AG04450 (cell line): ENCODE data around the gene PTPRZ1. TPM values are rescaled to one million over a fixed set of nuclear protein-coding genes. Genes with fewer than 3 reads are reported as not detected.

Experiments
- CTCF ChIA-PET: fragments of 300-600, 350-600 bp; formaldehyde crosslinking; extraction: SDS; loops from one replicate; lab custom pipeline; 2022; ENCODE audit warnings: antibody characterized with exemption, inconsistent platforms; lab: Charles Lee
- POLR2A ChIA-PET: fragments of 350-600 bp; formaldehyde crosslinking; extraction: SDS; loops from one replicate; lab custom pipeline; 2021; ENCODE audit warnings: antibody characterized with exemption, inconsistent platforms; lab: Yijun Ruan, JAX
- DNase-seq: peaks from one replicate; pipeline ENCODE4 v3.0.0-alpha.2; 2011; ENCODE audit warnings: low read depth, low spot score
- H3K27ac ChIP-seq: one replicate; pipeline ENCODE4 v1.5.1; 2012; ENCODE audit warnings: low read depth, low read length, control low read depth
- H3K27me3 ChIP-seq: one replicate; pipeline ENCODE4 v1.6.0; 2012; ENCODE audit warnings: low read length; ENCODE audit not compliant: control insufficient read depth, insufficient read depth
- H3K4me3 ChIP-seq: 2 replicates; pipeline ENCODE4 v1.5.1; 2011; ENCODE audit warnings: mild to moderate bottlenecking, low read depth, low read length, control low read depth
- H3K9me3 ChIP-seq: 2 replicates; pipeline ENCODE4 v1.5.1; 2012; ENCODE audit warnings: low read length; ENCODE audit not compliant: control insufficient read depth, insufficient read depth
- polyA plus RNA-seq: library from polyadenylated mRNA; depleted of rRNA; stranded (reverse); fragments of >200 nt; gene quantifications from 2 replicates; pipeline ENCODE4 v1.2.3, GENCODE V29; 2011
- TF ChIP-seq, protein P1 (sequence below): IDR thresholded peaks from 2 replicates; pipeline ENCODE4 v1.5.1; 2011; ENCODE audit warnings: low read depth, low read length, control low read depth, inconsistent platforms

The PTPRZ1 gene
- polyA plus RNA-seq, 1 experiment, result not detected

DNA sequence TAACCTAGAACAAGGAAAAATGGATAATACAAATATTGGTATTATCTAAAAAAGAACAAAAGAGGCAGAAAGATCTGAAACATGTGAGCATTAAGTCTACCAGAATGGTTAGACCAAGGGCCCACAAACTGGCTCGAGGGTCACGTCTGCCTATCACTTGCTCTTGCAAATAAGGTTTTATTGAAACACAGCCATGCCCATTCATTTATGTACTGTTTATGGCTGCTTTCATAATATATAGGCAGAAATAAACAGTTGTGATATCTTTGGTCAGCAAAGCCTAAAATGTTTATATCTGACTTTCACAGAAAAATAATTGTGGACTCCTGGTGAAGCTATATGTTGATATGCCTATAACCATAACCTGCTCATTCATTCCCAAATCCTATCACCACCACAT is 199.3 kb downstream of the PTPRZ1 start:
- POLR2A ChIA-PET, result no interaction called here
- no peak for DNase-seq
- H3K9me3 ChIP-seq, result no peaks in the 10 kb centered on the region
- H3K27ac ChIP-seq, result no peak overlapping the region
- H3K27me3 ChIP-seq, result no peaks in the 10 kb centered on the region
- TF ChIP-seq, protein P1, sequence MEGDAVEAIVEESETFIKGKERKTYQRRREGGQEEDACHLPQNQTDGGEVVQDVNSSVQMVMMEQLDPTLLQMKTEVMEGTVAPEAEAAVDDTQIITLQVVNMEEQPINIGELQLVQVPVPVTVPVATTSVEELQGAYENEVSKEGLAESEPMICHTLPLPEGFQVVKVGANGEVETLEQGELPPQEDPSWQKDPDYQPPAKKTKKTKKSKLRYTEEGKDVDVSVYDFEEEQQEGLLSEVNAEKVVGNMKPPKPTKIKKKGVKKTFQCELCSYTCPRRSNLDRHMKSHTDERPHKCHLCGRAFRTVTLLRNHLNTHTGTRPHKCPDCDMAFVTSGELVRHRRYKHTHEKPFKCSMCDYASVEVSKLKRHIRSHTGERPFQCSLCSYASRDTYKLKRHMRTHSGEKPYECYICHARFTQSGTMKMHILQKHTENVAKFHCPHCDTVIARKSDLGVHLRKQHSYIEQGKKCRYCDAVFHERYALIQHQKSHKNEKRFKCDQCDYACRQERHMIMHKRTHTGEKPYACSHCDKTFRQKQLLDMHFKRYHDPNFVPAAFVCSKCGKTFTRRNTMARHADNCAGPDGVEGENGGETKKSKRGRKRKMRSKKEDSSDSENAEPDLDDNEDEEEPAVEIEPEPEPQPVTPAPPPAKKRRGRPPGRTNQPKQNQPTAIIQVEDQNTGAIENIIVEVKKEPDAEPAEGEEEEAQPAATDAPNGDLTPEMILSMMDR, result no peak
- H3K4me3 ChIP-seq, result no peak overlapping the region
- CTCF ChIA-PET, result interaction anchor here (1.0 kb wide), 1 partner anchor 20 kb away, joined by 3 read pairs; no protein-coding TSS in a partner anchor

DNA sequence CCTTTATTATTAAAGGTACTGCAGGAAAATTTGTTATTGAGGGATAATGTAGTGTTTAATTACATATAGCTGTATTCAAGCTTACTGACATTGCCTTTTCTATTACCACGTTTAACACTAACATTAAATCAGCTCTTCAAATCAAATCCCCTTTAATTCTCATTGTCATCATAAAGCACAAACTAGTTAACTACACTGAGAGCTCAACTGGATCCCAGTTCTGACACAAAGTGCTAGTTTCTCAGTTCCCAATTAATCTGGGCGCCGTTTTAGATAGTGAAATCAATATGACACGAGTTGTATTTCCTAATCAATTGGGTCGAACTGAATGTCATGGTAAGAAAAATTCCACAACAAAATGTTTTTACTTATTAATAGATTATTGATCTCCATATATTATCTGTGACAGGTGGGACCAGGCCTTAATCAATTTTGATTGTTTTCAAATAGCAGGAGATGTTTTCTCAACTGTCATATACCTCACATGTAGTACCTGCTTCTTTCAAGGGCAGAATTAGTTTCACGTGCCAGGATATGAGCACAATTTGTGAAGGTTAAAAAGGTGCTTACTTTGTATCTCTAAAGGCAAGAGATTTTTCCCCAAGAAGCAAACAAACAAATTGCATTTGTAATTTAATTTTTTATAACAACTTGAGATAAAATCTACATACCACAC is 200.1 kb downstream of the PTPRZ1 start:
- ChIA-PET POLR2A (no interaction called here), CTCF (interaction anchor here (1.0 kb wide), 1 partner anchor 20 kb away, joined by 3 read pairs; no protein-coding TSS in a partner anchor)
- Histone ChIP-seq H3K27me3 (no peaks in the 10 kb centered on the region), H3K27ac (no peak overlapping the region), H3K9me3 (no peaks in the 10 kb centered on the region), H3K4me3 (no peak overlapping the region)
- TF ChIP-seq, protein P1, result no peak
- no peak for DNase-seq

DNA sequence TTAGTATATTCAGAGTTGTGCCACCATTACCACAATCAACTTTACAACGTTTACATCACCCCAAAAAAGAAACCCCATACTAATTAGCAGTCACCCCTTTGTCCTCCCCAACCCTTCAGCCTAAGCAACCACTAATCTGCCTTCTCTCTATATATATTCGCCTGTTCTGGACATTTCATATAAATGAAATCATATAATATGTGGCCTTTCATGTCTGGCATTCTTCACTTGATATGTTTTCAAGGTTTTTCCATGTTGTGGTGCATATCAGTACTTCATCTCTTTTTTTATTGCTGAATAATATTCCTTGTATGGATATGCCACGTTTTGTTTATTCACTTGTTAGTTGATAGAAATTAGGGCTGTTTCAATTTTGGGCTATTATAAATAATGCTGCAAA is 200.7 kb downstream of the PTPRZ1 start:
- ChIA-PET CTCF (no interaction called here), POLR2A (no interaction called here)
- no peak overlapping the region for H3K4me3 ChIP-seq
- no peak for DNase-seq
- no peaks in the 10 kb centered on the region for H3K9me3 ChIP-seq
- TF ChIP-seq, protein P1, result no peak
- no peak overlapping the region for H3K27ac ChIP-seq
- no peaks in the 10 kb centered on the region for H3K27me3 ChIP-seq

DNA sequence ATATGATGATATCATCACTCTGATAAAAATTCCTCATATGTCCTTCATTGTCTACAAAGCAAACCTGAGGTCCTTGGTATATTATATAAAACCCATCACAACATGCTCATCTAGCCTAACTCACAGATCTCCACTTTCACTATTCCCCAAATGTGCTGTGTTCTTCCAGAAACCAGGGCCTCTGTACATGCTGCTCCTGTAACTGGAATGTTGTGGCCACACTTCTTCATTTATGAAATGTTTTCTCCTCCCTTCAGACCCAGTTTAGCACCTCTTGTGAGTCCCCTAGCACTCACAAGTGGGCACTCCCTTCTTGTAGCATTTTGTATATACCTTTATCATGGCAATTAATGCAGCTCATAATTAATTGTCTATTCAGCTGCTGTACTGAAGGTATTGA is 209.2 kb downstream of the PTPRZ1 start:
- no peak for DNase-seq
- Histone ChIP-seq H3K27me3 (no peaks in the 10 kb centered on the region), H3K27ac (no peak overlapping the region), H3K9me3 (no peaks in the 10 kb centered on the region), H3K4me3 (no peak overlapping the region)
- TF ChIP-seq, protein P1, result no peak
- POLR2A ChIA-PET, result no interaction called here
- CTCF ChIA-PET, result interaction anchor here (8.9 kb wide), 1 partner anchor 10 kb away, joined by 69 read pairs; no protein-coding TSS in a partner anchor

DNA sequence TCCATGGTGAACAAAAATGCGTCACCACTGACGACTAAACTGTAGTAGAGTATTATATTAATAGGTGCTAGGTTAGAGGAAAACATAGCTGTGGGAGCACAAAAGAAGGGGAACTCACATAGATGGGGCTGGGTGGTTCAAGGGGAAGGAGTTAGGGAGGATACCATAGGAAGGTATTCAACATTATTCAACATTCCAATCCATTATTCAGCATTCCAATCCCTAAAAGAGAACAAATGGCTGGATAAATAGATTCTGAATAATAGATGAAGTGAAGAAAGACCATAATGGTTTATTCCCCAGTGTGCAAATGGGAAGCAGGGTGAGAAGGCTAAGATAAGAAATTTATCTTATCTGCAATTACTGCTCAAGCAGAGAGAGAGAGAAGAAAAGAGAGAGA is 209.7 kb downstream of the PTPRZ1 start:
- ChIA-PET POLR2A (no interaction called here), CTCF (interaction anchor here (8.9 kb wide), 1 partner anchor 10 kb away, joined by 69 read pairs; no protein-coding TSS in a partner anchor)
- no peaks in the 10 kb centered on the region for H3K9me3 ChIP-seq
- H3K4me3 ChIP-seq, result no peak overlapping the region
- TF ChIP-seq, protein P1, result no peak
- H3K27me3 ChIP-seq, result no peaks in the 10 kb centered on the region
- no peak for DNase-seq
- H3K27ac ChIP-seq, result no peak overlapping the region
